ENCODE measurements around the gene EHD4.

The EHD4 gene

DNA sequence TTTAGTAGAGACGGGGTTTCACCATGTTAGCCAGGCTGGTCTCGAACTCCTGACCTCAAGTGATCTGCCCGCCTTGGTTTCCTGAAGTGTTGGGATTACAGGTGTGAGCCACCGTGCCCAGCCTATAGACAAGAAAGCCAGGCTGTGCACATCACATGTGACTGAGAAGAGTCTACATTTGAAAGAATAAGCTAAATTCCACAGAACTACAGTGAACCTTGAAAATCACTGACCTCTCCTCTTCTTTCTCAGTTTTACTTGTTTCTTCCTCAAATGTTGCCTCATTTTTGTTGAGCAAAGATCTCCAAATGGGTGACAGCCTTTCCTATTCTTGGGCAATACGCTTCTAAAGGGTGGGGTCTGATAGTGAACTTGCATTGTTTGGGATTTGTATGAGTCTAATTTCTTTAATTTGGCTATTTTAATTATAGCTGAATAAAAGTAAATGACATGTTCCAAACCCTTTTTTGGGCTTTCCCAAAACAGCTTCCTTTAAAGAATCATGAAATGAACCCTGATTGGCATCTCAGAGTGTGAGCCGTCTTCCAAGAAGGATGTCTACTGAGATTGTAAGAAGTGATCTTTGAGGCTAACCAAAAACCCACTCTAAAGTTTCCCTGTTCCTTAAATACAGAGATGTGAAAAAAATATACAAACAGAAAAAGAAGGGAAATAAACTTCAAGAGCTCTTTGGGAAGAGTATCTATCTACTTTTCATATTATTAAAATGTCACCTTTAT is 56.9 kb downstream of the EHD4 start:
- no peak for DNase-seq

DNA sequence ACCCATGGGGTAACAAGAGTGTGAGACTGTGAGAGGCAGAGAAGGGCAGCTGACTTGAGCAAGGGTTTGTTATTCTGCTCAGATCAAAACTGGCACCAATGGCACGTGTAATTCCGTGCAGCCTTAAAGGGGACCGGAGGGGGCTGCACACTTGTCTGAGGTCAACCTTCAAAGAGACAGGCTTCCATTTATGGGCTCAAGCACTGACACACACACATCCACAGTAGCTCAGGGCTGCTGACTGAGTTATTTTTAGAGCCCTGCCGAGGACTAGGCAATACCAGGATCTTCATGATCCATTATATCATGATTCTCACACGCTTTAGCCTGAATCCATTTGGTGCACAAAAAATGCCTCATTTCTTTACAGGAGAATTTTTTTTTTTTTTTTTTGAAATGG is 57.9 kb downstream of the EHD4 start:
- DNase-seq: no peak

DNA sequence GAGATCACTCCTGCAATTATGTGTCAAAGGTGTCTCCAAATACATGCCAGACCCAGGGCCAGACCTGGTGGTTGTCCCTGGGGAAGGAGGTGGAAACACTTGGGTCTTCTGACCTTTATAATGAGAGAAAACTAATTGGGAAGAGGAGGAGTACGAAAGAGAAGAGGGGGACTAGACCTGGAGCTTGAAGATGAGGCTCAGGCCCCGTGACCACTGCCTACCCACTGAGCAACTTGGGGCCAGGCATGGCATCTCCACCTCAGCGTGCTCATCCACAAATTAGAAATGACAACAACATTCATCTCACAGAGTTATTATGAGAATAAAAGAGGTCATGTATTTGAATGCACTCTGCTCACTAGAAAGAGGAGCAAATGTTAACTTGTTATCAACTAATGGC is 59.1 kb downstream of the EHD4 start:
- no peak for DNase-seq

DNA sequence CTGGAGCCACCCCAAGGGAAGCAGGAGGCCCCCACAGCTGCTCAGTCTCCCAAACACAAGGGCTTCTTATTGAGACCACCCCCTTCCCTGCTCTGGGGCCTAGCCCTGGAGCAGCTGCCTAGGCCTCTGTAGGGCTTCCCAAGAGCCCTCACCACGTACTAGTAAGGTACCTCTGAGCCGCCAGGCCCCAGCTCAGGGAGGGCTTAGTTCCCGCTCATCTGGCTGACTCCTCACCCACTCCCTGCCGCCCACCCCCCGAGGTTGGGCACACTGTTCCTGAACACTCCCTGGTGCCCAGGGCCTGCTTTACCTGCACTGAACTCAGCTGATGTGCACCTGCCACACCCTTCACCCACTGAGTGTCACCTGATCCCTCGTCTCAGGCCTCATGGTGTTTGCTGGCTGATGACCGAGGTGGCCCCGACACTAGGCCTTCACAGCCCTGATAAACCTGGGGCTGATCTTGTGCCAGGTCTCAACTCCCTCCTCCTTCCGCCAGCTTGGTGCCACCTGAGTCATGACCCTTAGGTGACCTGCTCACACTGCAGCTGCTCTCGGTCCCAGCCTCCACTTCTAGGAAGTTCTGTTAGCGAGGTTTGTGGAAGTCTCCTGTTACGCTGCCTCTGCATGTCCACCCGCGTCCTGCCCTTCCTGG is 60.5 kb downstream of the EHD4 start:
- no peak for DNase-seq

DNA sequence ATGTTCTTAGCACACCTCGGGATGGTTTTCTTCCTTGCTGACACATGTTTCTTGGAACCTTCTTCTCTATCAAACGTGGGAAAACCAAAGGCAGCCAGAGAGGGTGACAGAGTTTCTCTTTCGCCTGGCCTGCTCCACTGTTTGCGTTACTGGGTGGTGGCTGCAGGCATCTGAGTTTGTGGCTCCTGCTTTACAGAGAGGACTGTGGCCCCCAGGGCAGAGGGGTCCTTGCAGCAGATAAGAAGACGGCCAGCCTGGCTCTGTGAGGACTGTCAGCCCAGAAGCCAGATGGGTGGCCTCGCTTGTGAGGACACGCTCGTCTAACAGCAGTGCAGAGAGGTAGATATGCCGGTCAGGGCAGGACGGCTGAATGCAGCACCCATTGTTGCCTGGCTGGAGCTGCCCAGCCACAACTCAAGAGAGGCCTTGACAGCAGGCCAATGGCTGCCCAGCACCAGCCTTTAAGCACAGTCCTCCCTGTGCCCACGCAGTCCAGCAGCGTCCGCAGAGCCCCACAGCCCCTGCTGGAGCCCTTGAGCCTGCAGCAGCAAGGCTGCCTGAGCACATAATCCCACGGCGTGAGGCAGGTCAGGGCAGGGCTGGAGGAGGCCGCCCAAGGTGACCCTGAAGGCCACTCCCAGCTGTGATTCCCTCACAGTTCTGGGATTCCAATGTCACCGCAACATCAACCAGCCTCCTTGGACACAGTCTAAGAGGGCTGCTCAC is 63.5 kb downstream of the EHD4 start:
- no peak for DNase-seq

DNA sequence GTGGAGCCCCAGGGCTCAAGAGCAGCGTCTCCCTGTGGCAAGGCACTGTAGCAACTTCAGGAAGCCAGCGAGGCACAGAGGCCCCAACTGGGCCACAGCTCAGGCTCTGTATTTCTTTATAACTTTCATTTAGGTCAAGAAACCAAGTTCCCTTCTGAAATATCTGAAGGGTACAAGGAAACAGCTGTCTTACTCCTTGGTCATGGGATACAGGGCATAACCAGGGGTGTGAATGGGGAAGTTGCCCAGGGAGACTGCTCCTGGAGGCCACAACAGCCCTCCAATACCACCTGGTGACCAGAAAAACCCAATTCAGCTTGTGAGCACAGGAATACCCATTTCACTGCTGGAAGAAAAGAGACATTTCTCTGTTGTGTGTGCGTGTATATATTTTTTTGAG is 65.2 kb downstream of the EHD4 start:
- DNase-seq: no peak

DNA sequence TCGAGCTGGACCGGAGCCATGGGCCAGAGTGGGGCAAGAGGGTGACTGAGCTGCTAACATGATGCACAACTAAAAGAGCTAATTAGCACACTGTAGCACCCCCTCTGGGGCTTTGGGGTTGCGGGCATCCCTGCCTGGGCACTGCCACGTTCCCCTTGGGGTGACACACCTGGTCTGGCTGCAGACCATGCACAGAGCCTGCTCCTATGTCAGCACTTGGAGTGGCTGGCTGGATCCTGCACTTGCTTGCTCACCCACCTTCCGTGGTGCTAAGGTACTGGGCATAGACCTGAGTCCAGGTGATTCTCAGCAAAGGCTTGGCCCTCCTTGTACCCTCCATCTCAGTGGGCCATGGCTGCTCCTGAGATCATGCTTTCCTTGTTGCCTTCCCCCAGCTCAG is 65.7 kb downstream of the EHD4 start:
- no peak for DNase-seq

DNA sequence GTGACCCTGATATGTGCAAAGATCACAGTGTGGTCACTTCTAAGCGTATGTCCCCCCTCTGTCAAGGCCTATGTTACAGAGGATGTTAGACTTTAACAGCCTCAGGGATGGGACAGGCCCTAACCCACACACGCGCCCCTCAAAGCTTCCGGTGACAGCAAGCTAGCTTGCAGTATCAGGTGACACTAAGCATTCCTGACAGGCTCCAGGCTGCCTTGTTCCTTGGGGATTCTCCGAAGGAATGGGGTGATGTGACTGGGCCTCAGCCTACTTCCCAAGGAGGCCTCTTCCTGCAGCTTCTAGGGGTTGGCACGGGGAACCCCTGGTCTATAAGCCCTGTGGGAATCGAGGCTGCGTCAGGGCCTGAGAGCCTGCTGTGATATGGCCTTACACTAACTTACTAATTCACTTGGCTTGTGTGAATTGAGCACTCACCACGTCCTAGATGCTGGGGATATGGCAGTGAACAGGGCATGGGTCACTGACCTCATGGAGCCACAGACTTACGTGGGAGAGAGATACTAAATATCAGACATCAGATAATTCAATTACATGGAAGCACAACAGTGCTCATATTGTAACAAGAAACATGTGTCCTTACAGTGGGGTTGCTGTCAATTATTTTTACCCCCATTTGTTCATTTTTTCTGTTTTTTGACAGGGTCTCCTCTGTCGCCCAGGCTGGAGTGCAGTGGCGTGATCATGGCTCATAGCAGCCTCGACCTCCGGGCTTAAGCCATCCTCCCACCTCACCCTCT is 67.1 kb downstream of the EHD4 start:
- no peak for DNase-seq

DNA sequence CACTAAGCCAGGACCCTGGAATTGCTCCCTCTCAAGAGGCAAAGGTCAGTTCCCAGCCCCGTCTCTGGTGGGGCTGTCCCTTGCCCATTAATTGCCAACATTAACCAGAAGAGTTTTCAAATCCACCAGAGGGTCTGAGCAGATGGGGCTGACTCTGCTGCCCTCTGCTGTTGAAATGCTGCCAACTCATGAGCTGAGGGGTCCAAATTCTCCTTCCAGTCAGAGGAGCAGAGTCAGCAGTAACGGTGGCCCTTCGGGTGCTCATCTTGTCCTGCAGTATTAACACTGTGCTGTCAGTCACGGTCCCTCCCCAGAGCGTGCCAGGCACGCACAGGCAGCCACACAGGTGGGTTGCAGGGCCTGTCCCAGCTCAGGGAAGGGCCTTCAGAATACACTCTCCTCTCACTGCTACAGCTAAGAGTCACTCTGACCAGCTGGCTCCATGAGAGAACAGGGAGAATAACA is 67.8 kb downstream of the EHD4 start:
- DNase-seq: peak; percentile 55

DNA sequence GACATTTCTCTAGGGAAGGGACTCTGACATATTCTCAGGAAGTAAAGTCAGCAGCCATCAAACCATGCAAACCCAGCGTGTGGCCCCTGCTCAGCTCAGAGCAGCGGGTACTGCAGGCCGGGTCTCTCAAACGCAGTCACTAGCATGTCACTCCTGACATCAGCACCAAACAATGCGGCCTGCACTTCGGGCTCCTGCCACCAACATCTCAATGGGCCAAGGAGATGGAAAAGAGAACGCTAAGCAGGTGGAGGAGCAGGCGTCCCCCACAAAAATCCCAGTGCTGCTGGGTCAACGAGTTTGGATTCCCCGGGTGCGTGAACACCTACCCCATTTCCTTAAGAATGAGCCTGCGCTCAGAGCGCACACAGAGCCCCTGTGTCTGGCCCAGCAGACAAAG is 68.6 kb downstream of the EHD4 start:
- no peak for DNase-seq

DNA sequence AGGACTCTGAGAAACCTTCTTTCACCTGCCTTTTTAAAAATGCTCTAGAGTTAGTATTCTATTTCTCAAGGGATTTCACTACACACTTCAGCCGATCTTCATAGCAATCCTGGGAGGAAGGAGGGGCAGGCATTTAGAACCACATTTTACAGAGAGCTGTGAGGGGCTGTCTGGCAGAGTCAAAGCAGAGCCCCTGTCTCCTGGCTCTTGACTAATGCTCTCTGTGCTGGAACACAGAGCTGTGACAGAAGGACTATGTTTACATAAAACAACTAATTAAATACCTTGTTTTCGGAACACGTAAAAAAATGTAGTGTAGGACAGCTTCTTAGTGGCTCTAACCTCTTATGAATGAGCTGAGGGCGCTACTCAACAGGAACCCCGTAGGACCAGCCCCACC is 70.9 kb downstream of the EHD4 start:
- DNase-seq: peak; percentile 2

DNA sequence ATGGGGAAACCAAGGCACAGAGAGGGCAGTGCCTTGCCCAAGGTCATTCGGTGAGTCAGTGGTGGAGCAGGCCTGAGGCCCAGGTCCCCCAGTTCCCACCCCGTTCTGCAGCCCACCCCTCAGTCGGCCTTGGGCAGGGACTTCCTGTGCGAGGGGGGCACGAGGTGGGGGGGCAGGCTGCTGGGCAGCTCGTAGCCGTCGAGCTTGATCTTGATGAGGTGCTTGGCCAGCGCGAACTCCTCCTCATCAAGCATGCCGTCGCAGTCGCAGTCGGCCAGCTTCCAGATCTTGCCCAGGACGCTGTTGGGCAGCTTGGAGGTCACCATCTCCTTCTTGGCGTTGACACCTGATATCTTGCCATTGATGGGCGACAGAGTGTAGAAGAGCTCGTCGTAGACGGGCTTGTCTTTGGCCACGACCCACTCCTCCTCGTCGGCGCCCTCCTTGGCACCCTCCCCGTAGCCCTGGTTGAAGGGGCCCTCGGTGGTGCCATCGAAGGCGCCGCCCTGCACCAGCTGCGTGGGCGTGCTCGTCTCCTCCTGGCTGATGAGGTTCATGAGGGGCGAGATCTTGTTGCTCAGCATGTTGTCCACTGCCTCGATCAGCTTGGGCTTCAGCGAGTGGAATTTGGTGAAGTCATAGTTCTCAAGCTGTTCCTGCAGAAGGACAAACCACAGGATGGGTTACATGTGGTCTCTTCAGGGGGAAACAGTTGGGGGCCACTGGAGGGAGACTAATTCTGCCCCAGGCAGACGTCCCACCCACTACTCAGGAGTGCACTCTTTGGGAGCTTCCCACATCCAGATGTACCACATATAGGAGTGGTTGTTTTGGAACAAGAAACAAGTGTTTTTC is 71.6 kb downstream of the EHD4 start:
- DNase-seq: no peak

DNA sequence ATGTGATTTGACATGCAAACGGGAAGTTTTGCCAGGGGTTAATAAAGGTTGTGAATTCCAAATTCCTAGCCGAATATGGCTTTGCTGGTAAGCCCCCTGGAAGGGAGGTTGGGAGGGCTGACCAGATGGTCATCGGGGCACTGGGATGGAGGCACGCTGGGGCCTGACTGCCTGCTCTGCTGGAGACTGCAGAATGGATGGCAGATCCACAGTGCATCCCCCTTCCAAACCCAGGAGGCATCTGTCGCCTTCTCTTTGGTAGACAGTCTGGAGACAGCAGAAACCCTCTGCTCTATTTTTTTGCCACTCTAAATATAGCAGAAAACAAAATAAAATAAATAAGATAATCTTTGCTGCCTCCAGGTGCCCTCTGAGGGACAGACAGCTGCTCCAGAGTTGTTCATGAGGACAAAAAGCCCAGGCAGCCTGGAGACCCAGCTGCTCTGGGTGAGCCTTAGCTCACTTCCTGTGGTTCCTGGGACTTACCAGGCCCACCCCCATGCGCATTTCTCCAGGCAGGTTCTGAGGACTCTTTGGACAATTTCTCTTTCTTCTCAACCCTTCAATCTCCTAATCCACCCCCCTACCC is 72.4 kb downstream of the EHD4 start:
- no peak for DNase-seq

DNA sequence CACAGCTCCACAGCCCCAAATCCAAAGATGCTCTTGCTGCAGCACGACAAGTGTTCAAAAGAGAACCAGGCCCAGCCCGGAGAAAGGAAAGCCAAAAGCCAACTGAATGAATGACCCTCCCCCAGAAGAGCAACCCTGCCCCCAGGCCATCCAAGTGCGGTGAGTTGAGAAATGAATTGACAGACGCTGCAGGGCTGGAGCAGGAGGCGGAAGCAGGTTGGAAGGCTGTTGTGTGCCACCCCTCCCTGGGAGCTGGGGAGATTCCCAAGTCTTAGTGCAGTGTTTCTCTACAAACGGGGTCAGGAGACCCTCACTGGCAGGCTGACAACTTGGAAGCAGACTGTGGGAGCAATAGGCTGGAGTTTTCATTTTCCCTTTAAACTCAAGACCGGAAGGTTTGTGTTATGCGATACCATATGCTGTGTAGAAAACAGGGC is 75.0 kb downstream of the EHD4 start:
- DNase-seq: no peak

DNA sequence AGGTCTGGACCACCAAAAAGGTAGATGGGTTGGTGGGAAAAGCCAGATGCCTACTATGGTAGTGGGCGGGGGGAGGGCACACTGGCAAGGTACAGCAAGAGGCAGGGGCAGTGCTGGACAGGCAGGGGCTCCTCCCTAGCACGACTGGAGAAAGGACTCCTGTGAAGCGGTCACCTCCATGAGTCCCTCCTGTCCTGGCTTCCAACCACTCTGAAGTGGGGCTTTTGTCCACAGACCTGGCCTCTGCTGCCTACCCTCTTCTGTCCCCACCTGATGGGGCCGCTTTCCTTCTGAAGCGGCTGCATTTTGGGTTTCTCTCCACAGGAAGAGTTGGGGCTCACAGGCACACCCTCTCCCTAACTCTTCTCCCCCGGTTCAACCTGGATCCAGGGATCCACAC is 75.8 kb downstream of the EHD4 start:
- no peak for DNase-seq

DNA sequence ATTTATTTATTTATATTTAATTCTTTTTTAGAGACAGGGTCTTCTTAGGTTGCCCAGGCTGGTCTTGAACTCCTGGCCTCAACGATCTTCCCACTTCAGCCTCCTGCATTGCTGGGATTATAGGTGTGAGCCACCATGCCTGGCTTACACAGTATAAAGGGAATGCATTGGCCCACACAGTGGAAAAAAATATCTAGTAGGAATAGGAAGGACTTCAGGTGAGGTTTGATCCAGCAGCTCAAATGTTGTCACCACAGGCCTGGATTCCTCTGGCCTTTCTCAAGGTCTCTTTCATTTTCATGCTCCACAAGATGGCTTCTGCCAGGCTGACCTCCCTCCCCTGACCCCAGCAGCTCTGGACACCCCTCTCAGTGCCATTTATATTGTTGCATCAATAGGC is 76.4 kb downstream of the EHD4 start:
- no peak for DNase-seq

DNA sequence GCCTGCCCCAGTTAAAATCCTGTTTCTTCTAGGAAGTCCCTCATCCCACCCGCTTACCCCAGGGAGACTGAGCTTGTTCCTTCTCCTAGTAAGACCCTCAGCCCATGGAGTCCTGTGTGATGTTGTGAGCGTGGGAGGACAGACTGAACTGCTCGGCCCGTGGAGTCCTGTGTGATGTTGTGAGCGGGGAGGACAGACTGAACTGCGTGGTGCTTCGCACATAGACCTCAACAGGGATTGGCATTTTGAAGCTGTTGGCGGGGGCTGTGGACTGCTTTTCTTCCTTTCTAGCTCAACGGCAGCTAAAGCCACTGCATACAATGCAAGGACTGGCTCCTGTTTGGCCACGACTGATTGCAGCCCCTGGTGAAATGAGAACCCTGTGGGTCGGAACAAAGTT is 76.9 kb downstream of the EHD4 start:
- DNase-seq: no peak

DNA sequence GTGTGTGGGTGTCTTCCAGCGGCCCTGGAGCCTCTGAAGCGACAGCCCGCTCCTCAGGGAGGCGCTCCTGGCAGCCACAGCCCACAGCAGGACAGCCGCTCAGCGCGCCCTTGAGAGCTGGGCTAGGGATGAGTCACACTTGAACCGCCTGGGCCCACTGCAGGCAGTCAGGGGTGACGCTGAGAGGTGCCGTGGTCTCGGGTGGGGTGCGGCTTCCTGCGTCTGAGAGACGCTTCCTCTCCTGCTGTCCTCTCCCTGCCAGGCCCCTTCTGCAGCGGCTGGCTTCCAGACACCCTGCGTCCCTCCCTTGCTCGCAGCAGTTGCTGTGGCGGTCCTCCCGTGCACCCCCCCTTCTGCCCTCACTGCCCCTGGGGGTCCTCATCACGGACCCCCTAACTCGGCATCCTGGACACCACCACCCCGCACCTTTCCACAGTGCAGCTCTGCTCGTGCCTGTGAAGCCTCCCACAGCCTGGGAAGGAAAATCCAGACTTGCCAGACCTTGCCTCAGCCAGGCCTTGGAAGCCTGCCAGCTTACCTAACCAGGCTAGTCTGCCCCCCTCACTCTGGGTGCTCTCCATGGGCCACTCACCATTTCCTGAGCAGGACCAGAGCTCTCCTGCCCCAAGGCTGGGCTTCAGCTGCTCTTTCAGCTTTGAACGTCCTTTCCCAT is 77.4 kb downstream of the EHD4 start:
- DNase-seq: peak; percentile 58

DNA sequence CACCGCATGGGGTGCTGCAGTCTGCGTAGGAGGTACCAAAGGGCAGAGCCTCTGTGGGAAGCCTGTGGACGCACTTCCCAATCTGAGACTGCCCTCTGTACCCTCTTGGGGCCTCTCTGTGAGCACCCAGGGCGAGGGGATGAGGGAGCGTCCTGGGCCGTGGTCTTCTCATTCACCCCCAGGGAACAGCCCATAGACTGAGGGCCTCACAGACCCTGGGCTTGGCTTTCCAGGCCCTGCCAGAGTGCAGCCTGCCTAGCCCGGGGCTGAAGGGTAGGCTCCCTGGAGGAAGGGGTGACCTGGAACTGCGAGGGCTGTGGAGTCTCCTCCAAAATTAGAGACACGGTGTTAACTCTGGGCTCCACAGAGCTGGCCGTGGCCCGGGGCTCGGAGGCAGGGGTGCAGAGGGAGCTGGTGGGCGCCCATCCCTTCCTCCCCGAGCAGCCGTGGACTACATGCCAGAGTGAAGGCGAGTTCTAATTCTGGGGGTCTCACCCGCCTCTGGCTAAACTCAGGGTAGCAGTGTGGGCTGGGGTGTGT is 78.0 kb downstream of the EHD4 start:
- no peak for DNase-seq

DNA sequence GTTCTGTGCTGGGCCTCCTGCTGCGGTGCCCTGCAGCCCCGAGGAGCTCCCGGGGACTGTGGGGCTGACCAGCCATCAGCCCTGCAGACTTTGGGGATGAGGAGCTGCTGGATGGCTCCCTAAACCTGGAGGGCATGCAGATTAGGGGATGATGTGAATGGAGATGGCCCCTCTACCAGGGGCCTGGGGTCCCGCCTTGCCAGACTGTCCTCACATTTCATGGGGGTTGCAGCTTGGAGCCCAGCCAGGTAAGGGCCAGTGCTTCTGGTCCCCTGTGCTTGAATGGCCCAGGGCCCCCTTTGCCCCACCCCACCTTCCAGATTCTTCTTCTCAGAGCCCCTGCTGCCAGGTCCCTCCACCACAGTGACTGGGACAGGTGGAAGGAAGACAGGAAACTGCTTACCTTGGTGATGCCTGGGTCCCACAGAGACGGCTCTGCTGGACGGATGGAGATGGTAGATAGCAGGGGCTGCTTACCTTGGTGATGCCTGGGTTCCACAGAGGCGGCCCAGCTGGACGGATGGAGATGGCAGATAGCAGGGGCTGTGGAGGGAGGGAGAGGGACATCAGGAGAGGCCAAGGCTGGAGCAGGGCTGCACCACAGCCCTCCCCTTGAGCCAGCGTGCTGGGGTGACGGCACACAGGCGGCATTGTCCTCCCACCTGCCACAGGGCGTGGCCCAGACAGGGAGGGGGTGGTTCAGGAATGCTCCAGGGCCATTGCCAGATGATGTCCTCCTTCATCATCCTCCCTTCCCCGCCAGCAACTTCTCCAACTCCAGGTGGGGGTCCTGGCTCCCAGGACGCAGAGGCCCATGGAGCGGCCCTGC is 78.7 kb downstream of the EHD4 start, which contains the start of gene SPTBN5:
SPTBN5 (minus strand) TSS at position 632 of the 829 bp plus-strand sequence; CDS start at position 76, 556 bp downstream.
- DNase-seq: peak; percentile 8

All from NCI-H69 (cell line).